ENCODE data around the gene DUOX1. TPM values are rescaled to one million over a fixed set of nuclear protein-coding genes. Genes with fewer than 3 reads are reported as not detected.

The DUOX1 gene
- total RNA-seq, 1 donor = 0.10 TPM

Other genes with a start within 250 kb of the DUOX1 start
- gene TERB2, start 173.3 kb upstream of the DUOX1 start, total RNA-seq = not detected
- gene SORD, start 106.8 kb upstream of the DUOX1 start, total RNA-seq = 4.6 TPM
- gene DUOX2, start 15.8 kb upstream of the DUOX1 start, total RNA-seq = 0.10 TPM
- not detected for gene DUOXA2, start 15.7 kb upstream of the DUOX1 start, total RNA-seq
- gene DUOXA1, start 115 bp upstream of the DUOX1 start, total RNA-seq = 0.31 TPM
- 2.1 TPM for gene SHF, start 58.0 kb downstream of the DUOX1 start, total RNA-seq
- not detected for gene SLC28A2, start 122.2 kb downstream of the DUOX1 start, total RNA-seq
- 2.3 TPM for gene GATM, start 248.6 kb downstream of the DUOX1 start, total RNA-seq

Measured in mononuclear cell (primary cell).